Measurements from ENCODE around the gene CPSF4L.

CPSF4L gene

GRCh38 chr17:73231395-73231794 lies 30.3 kb downstream of the CPSF4L start:
- Histone ChIP-seq H3K9ac (ENCODE audit: low read depth, low read length) (peak overlapping the region; percentile 80), H3K4me1 (ENCODE audit: control insufficient read depth, insufficient read depth, low read length) (peaks cover 37% of the 10 kb centered on the region), H3K27me3 (ENCODE audit: control insufficient read depth, insufficient read depth, low read length) (no peaks in the 10 kb centered on the region), H3K9me3 (ENCODE audit: control insufficient read depth, insufficient read depth, low read length) (no peaks in the 10 kb centered on the region), H3K27ac (ENCODE audit: low read depth, low read length) (peak overlapping the region; percentile 77), H3K4me3 (ENCODE audit: low read depth, low read length) (peak overlapping the region; percentile 98), H3K36me3 (ENCODE audit: control insufficient read depth, insufficient read depth, low read length) (peaks cover 29% of the 10 kb centered on the region)

GRCh38 chr17:73230088-73230487 lies 31.6 kb downstream of the CPSF4L start:
- Histone ChIP-seq H3K9ac (ENCODE audit: low read depth, low read length) (no peak overlapping the region), H3K9me3 (ENCODE audit: control insufficient read depth, insufficient read depth, low read length) (no peaks in the 10 kb centered on the region), H3K27ac (ENCODE audit: low read depth, low read length) (no peak overlapping the region), H3K4me3 (ENCODE audit: low read depth, low read length) (0 out of 2 replicates have a peak overlapping the region, but pooled peaks have one; percentile 98), H3K36me3 (ENCODE audit: control insufficient read depth, insufficient read depth, low read length) (peaks cover 16% of the 10 kb centered on the region), H3K27me3 (ENCODE audit: control insufficient read depth, insufficient read depth, low read length) (no peaks in the 10 kb centered on the region), H3K4me1 (ENCODE audit: control insufficient read depth, insufficient read depth, low read length) (peaks cover 40% of the 10 kb centered on the region)

- Histone ChIP-seq H3K4me3 (ENCODE audit: low read depth, low read length) (no peak overlapping the region), H3K9me3 (ENCODE audit: control insufficient read depth, insufficient read depth, low read length) (no peaks in the 10 kb centered on the region), H3K9ac (ENCODE audit: low read depth, low read length) (peak overlapping the region; percentile 11; the same call in 1 of the 2 replicates), H3K27me3 (ENCODE audit: control insufficient read depth, insufficient read depth, low read length) (no peaks in the 10 kb centered on the region), H3K27ac (ENCODE audit: low read depth, low read length) (peak overlapping the region; percentile 57), H3K36me3 (ENCODE audit: control insufficient read depth, insufficient read depth, low read length) (peaks cover 6% of the 10 kb centered on the region; the same call in 1 of the 2 replicates), H3K4me1 (ENCODE audit: control insufficient read depth, insufficient read depth, low read length) (peaks cover 40% of the 10 kb centered on the region)
These were observed 32.9 kb downstream of the CPSF4L start for GRCh38 chr17:73228748-73229236.

GRCh38 chr17:73227944-73228343 lies 33.7 kb downstream of the CPSF4L start:
- Histone ChIP-seq H3K27ac (ENCODE audit: low read depth, low read length) (no peak overlapping the region), H3K27me3 (ENCODE audit: control insufficient read depth, insufficient read depth, low read length) (no peaks in the 10 kb centered on the region), H3K4me1 (ENCODE audit: control insufficient read depth, insufficient read depth, low read length) (peaks cover 37% of the 10 kb centered on the region), H3K9ac (ENCODE audit: low read depth, low read length) (0 out of 2 replicates have a peak overlapping the region, but pooled peaks have one; percentile 42), H3K9me3 (ENCODE audit: control insufficient read depth, insufficient read depth, low read length) (no peaks in the 10 kb centered on the region), H3K36me3 (ENCODE audit: control insufficient read depth, insufficient read depth, low read length) (peaks cover 6% of the 10 kb centered on the region; the same call in 1 of the 2 replicates), H3K4me3 (ENCODE audit: low read depth, low read length) (no peak overlapping the region)

GRCh38 chr17:73227379-73227778 lies 34.3 kb downstream of the CPSF4L start:
- Histone ChIP-seq H3K27ac (ENCODE audit: low read depth, low read length) (peak overlapping the region; percentile 85), H3K9ac (ENCODE audit: low read depth, low read length) (peak overlapping the region; percentile 42; the same call in 1 of the 2 replicates), H3K9me3 (ENCODE audit: control insufficient read depth, insufficient read depth, low read length) (no peaks in the 10 kb centered on the region), H3K27me3 (ENCODE audit: control insufficient read depth, insufficient read depth, low read length) (no peaks in the 10 kb centered on the region), H3K4me1 (ENCODE audit: control insufficient read depth, insufficient read depth, low read length) (peaks cover 37% of the 10 kb centered on the region), H3K36me3 (ENCODE audit: control insufficient read depth, insufficient read depth, low read length) (peaks cover 9% of the 10 kb centered on the region; the same call in 1 of the 2 replicates), H3K4me3 (ENCODE audit: low read depth, low read length) (no peak overlapping the region)

- peak overlapping the region; percentile 42; the same call in 1 of the 2 replicates for H3K9ac ChIP-seq (ENCODE audit: low read depth, low read length)
These were observed 35.0 kb downstream of the CPSF4L start for GRCh38 chr17:73226556-73227172.

GRCh38 chr17:73224663-73225305 lies 36.9 kb downstream of the CPSF4L start:
- H3K27me3 ChIP-seq (ENCODE audit: control insufficient read depth, insufficient read depth, low read length), result no peaks in the 10 kb centered on the region
- no peaks in the 10 kb centered on the region for H3K9me3 ChIP-seq (ENCODE audit: control insufficient read depth, insufficient read depth, low read length)
- peaks cover 9% of the 10 kb centered on the region; the same call in 1 of the 2 replicates for H3K36me3 ChIP-seq (ENCODE audit: control insufficient read depth, insufficient read depth, low read length)
- no peak overlapping the region for H3K4me3 ChIP-seq (ENCODE audit: low read depth, low read length)
- H3K9ac ChIP-seq (ENCODE audit: low read depth, low read length), result no peak overlapping the region
- H3K4me1 ChIP-seq (ENCODE audit: control insufficient read depth, insufficient read depth, low read length), result peaks cover 30% of the 10 kb centered on the region
- no peak overlapping the region for H3K27ac ChIP-seq (ENCODE audit: low read depth, low read length)

More at GRCh38 chr17:73226556-73227172, 35.0 kb downstream of the CPSF4L start:
- Histone ChIP-seq H3K27me3 (ENCODE audit: control insufficient read depth, insufficient read depth, low read length) (no peaks in the 10 kb centered on the region), H3K4me1 (ENCODE audit: control insufficient read depth, insufficient read depth, low read length) (peaks cover 37% of the 10 kb centered on the region), H3K9me3 (ENCODE audit: control insufficient read depth, insufficient read depth, low read length) (no peaks in the 10 kb centered on the region), H3K27ac (ENCODE audit: low read depth, low read length) (peak overlapping the region; percentile 85), H3K36me3 (ENCODE audit: control insufficient read depth, insufficient read depth, low read length) (peaks cover 9% of the 10 kb centered on the region; the same call in 1 of the 2 replicates), H3K4me3 (ENCODE audit: low read depth, low read length) (peak overlapping the region; percentile 33; the same call in 1 of the 2 replicates)

GRCh38 chr17:73224237-73224636 lies 37.4 kb downstream of the CPSF4L start:
- no peaks in the 10 kb centered on the region for H3K27me3 ChIP-seq (ENCODE audit: control insufficient read depth, insufficient read depth, low read length)
- no peak overlapping the region for H3K4me3 ChIP-seq (ENCODE audit: low read depth, low read length)
- H3K9me3 ChIP-seq (ENCODE audit: control insufficient read depth, insufficient read depth, low read length), result no peaks in the 10 kb centered on the region
- H3K4me1 ChIP-seq (ENCODE audit: control insufficient read depth, insufficient read depth, low read length), result peaks cover 29% of the 10 kb centered on the region
- H3K27ac ChIP-seq (ENCODE audit: low read depth, low read length), result no peak overlapping the region
- H3K36me3 ChIP-seq (ENCODE audit: control insufficient read depth, insufficient read depth, low read length), result peaks cover 9% of the 10 kb centered on the region; the same call in 1 of the 2 replicates
- no peak overlapping the region for H3K9ac ChIP-seq (ENCODE audit: low read depth, low read length)

- Histone ChIP-seq H3K27ac (ENCODE audit: low read depth, low read length) (no peak overlapping the region), H3K9ac (ENCODE audit: low read depth, low read length) (no peak overlapping the region), H3K36me3 (ENCODE audit: control insufficient read depth, insufficient read depth, low read length) (peaks cover 9% of the 10 kb centered on the region; the same call in 1 of the 2 replicates), H3K9me3 (ENCODE audit: control insufficient read depth, insufficient read depth, low read length) (no peaks in the 10 kb centered on the region), H3K4me3 (ENCODE audit: low read depth, low read length) (no peak overlapping the region), H3K4me1 (ENCODE audit: control insufficient read depth, insufficient read depth, low read length) (peaks cover 24% of the 10 kb centered on the region), H3K27me3 (ENCODE audit: control insufficient read depth, insufficient read depth, low read length) (no peaks in the 10 kb centered on the region)
These were observed 38.0 kb downstream of the CPSF4L start for GRCh38 chr17:73223626-73224230.

GRCh38 chr17:73215447-73215846 lies 46.2 kb downstream of the CPSF4L start:
- Histone ChIP-seq H3K4me3 (ENCODE audit: low read depth, low read length) (no peak overlapping the region), H3K9me3 (ENCODE audit: control insufficient read depth, insufficient read depth, low read length) (no peaks in the 10 kb centered on the region), H3K36me3 (ENCODE audit: control insufficient read depth, insufficient read depth, low read length) (peaks cover 21% of the 10 kb centered on the region), H3K27ac (ENCODE audit: low read depth, low read length) (no peak overlapping the region), H3K9ac (ENCODE audit: low read depth, low read length) (no peak overlapping the region), H3K4me1 (ENCODE audit: control insufficient read depth, insufficient read depth, low read length) (0 out of 2 replicates have a peak, but pooled peaks cover 4% of the 10 kb centered on the region), H3K27me3 (ENCODE audit: control insufficient read depth, insufficient read depth, low read length) (no peaks in the 10 kb centered on the region)

Data from HUES48 (cell line).